HepG2 (cell line): ENCODE measurements around the gene USP32. TPM values are rescaled to one million over a fixed set of nuclear protein-coding genes. Genes with fewer than 3 reads are reported as not detected.
"Not testable (repeated sequence)": the region's sequence is repeated elsewhere in the genome, so short reads cannot be mapped to it uniquely, and the experiment has no call there.

ENCODE experiments used
- ATAC-seq: fragments of 200-7000 bp; cut with Tn5 transposase; 3 replicates; pipeline ENCODE4 v1.9.1; 2020; ENCODE audit warnings: mild to moderate bottlenecking, moderate library complexity
- BruUV-seq: library from RNA; stranded (reverse); fragments of 400-500 nt; replicated peaks from 2 replicates; lab custom pipeline; 2021; lab: Mats Ljungman, UMichigan
- CTCF ChIA-PET: fragments of 300-600 bp; formaldehyde crosslinking; extraction: SDS; loops from one replicate; lab custom pipeline; 2021; ENCODE audit warnings: low total read pairs, inconsistent platforms, low intra/inter-chr PET ratio; lab: Yijun Ruan, JAX
- POLR2A ChIA-PET: fragments of 350-600 bp; sonication (Branson Sonifier 250); formaldehyde crosslinking; loops from one replicate; lab custom pipeline; 2020; ENCODE audit warnings: antibody characterized with exemption, inconsistent platforms; lab: Yijun Ruan, JAX
- DNase-seq: peaks from one replicate; pipeline ENCODE4 v3.0.0-alpha.2; 2015; ENCODE audit warnings: low spot score
- FAIRE-seq: peaks from 3 replicates; lab custom pipeline; 2011; peaks lifted over from hg19 to GRCh38; lab: Jason Lieb, UNC
- H2AFZ ChIP-seq: one replicate; pipeline ENCODE4 v1.6.1; 2011; ENCODE audit warnings: low read length, inconsistent platforms
- H3K27ac ChIP-seq: fragments of 300-600 bp; 3 replicates; pipeline ENCODE4 v1.8.0; 2011; ENCODE audit warnings: mixed run types, mild to moderate bottlenecking, mixed read lengths, low read length, inconsistent platforms; ENCODE audit not compliant: insufficient read depth; ENCODE audit errors: extremely low read length
- H3K27me3 ChIP-seq, 2 experiments: fragments of 200-600 bp in 1 of 2; 2 replicates in 1 of 2; 3 replicates in 1 of 2; pipeline versions ENCODE4 v1.6.0 to v1.8.0; 2011; ENCODE audit warnings: low read length in 2 of 2, mild to moderate bottlenecking in 2 of 2, moderate library complexity in 2 of 2, inconsistent platforms in 1 of 2; ENCODE audit not compliant: insufficient read depth in 2 of 2, control insufficient read depth in 1 of 2
- H3K36me3 ChIP-seq, 2 experiments: fragments of 200-600 bp in 1 of 2; replicated peaks in 1 of 2; 2 replicates in 1 of 2; 3 replicates in 1 of 2; pipeline versions ENCODE4 v1.5.1 to v1.8.0; 2011; ENCODE audit warnings: low read length in 2 of 2, inconsistent platforms in 1 of 2; ENCODE audit not compliant: insufficient read depth in 2 of 2, control insufficient read depth in 1 of 2
- H3K4me1 ChIP-seq: 2 replicates; pipeline ENCODE4 v1.5.1; 2012; ENCODE audit warnings: low read length, inconsistent platforms; ENCODE audit not compliant: insufficient read depth
- H3K4me2 ChIP-seq: 2 replicates; pipeline ENCODE4 v1.6.0; 2011; ENCODE audit warnings: low read depth, low read length, inconsistent platforms
- H3K4me3 ChIP-seq, 3 experiments: fragments of 200-600 bp in 1 of 3; sonication (generic), shearing (Covaris generic) in 1 of 3; replicated peaks in 1 of 3; 2 replicates each; pipeline ENCODE4 v1.5.1; 2011 to 2016; ENCODE audit warnings: low read length in 3 of 3, inconsistent platforms in 2 of 3, low read depth in 2 of 3, mild to moderate bottlenecking in 2 of 3, control low read depth in 1 of 3, mixed read lengths in 1 of 3; ENCODE audit not compliant: insufficient read depth in 1 of 3
- H3K79me2 ChIP-seq: one replicate; pipeline ENCODE4 v1.6.1; 2011; ENCODE audit warnings: low read length, inconsistent platforms; ENCODE audit not compliant: insufficient read depth
- H3K9ac ChIP-seq: 2 replicates; pipeline ENCODE4 v1.6.0; 2011; ENCODE audit warnings: mild to moderate bottlenecking, low read depth, low read length, inconsistent platforms; ENCODE audit not compliant: insufficient read depth
- H3K9me3 ChIP-seq: 2 replicates; pipeline ENCODE4 v1.5.1; 2012; ENCODE audit warnings: mild to moderate bottlenecking, low read length
- H4K20me1 ChIP-seq: 2 replicates; pipeline ENCODE4 v1.6.0; 2011; ENCODE audit warnings: inconsistent platforms, mild to moderate bottlenecking, low read length, moderate library complexity; ENCODE audit not compliant: insufficient read depth
- AKAP8 ChIP-seq: sonication (generic); formaldehyde crosslinking; IDR thresholded peaks from 2 replicates; pipeline ENCODE4 v1.5.1; 2020; ENCODE audit warnings: mild to moderate bottlenecking, missing genetic modification reagents
- FOXA1 ChIP-seq, 2 experiments: fragments of 450-650 bp in 1 of 2; sonication (generic) in 1 of 2; formaldehyde crosslinking in 1 of 2; IDR thresholded peaks; 2 replicates each; pipeline versions ENCODE4 v1.4.0 to v1.6.1; 2016 to 2020; ENCODE audit warnings: missing genetic modification reagents in 1 of 2
- HDAC1 ChIP-seq: sonication (generic); formaldehyde crosslinking; IDR thresholded peaks from 2 replicates; pipeline ENCODE4 v1.5.1; 2020; ENCODE audit warnings: mild to moderate bottlenecking, missing genetic modification reagents
- KDM1A ChIP-seq: IDR thresholded peaks from 2 replicates; pipeline ENCODE4 v1.6.1; 2016; ENCODE audit warnings: missing compliant biosample characterization
- MTF2 ChIP-seq: sonication (generic); formaldehyde crosslinking; IDR thresholded peaks from 2 replicates; pipeline ENCODE4 v1.5.0; 2020; ENCODE audit warnings: missing genetic modification reagents, borderline replicate concordance
- NR1H2 ChIP-seq: sonication (generic); formaldehyde crosslinking; IDR thresholded peaks from 2 replicates; pipeline ENCODE4 v1.8.1; 2022; ENCODE audit warnings: low read depth, missing genetic modification reagents, borderline replicate concordance
- RCOR2 ChIP-seq: IDR thresholded peaks from 2 replicates; pipeline ENCODE4 v1.6.1; 2016; ENCODE audit warnings: missing biosample characterization, missing genetic modification reagents
- RFX1 ChIP-seq: fragments of 450-650 bp; IDR thresholded peaks from 2 replicates; pipeline ENCODE4 v1.6.1; 2017
- SAP130 ChIP-seq: IDR thresholded peaks from 2 replicates; pipeline ENCODE4 v1.6.1; 2016; ENCODE audit warnings: low read depth
- STAG1 ChIP-seq: sonication (generic); formaldehyde crosslinking; IDR thresholded peaks from 2 replicates; pipeline ENCODE4 v1.4.0; 2020; ENCODE audit warnings: missing genetic modification reagents
- THAP11 ChIP-seq: IDR thresholded peaks from 2 replicates; pipeline ENCODE4 v1.6.1; 2016; ENCODE audit warnings: missing biosample characterization, missing genetic modification reagents
- ZMYM2 ChIP-seq: sonication (generic); formaldehyde crosslinking; IDR thresholded peaks from 2 replicates; pipeline ENCODE4 v1.8.0; 2022; ENCODE audit warnings: mild to moderate bottlenecking, missing genetic modification reagents
- ZNF121 ChIP-seq: sonication (generic); formaldehyde crosslinking; IDR thresholded peaks from 2 replicates; pipeline ENCODE4 v1.5.0; 2020; ENCODE audit warnings: mild to moderate bottlenecking, missing genetic modification reagents
- ZNF879 ChIP-seq: sonication (generic); formaldehyde crosslinking; IDR thresholded peaks from 2 replicates; pipeline ENCODE4 v1.8.1; 2023; ENCODE audit warnings: missing genetic modification reagents
- WGBS: methylation state at CpG from one replicate; pipeline ENCODE4 v1.1.6; 2017; ENCODE audit warnings: low lambda C conversion rate; 5-methylcytosine and 5-hydroxymethylcytosine counted together
- in situ Hi-C: cut with HindIII; loops from 2 replicates; pipeline ENCODE4 v1.10.0; 2017; ENCODE audit warnings: low pct_unique_long_range_greater_than_20kb; ENCODE audit not compliant: extremely low pct_ligation_motif_present
- intact Hi-C: fragments of 100-400 bp; cut with micrococcal nuclease; formaldehyde crosslinking; loops from one replicate; pipeline ENCODE4 v1.10.0; 2022; ENCODE audit not compliant: unreplicated experiment
- polyA plus RNA-seq, 8 experiments: library from polyadenylated mRNA; depleted of rRNA in 3 of 8; stranded (reverse) in 7 of 8; unstranded in 1 of 8; fragments of >200 nt; fragmentation: Illumina TruSeq in 4 of 8; extraction: Trizol in 4 of 8; gene quantifications; 2 replicates each; pipeline versions ENCODE4 v1.2.1 to v1.2.3, GENCODE V29; 2011 to 2016; ENCODE audit warnings: low read depth in 4 of 8, missing spikeins in 1 of 8, mixed read lengths in 1 of 8; ENCODE audit not compliant: insufficient read depth in 1 of 8
- total RNA-seq, 5 experiments: library from RNA; depleted of rRNA; stranded (reverse); fragments of >200 nt; fragmentation: Illumina TruSeq; extraction: Trizol; gene quantifications; 2 replicates each; pipeline ENCODE4 v1.2.3, GENCODE V29; 2016; ENCODE audit warnings: low read depth in 1 of 5
- TF ChIP-seq, protein P1 (sequence below): sonication (generic); formaldehyde crosslinking; IDR thresholded peaks from 2 replicates; pipeline ENCODE4 v1.5.0; 2020; ENCODE audit warnings: mild to moderate bottlenecking, missing genetic modification reagents, moderate library complexity
- TF ChIP-seq, protein P2 (sequence below): IDR thresholded peaks from 2 replicates; pipeline ENCODE4 v1.6.1; 2018; ENCODE audit warnings: missing genetic modification reagents

Gene USP32
- total and polyA plus RNA-seq, 2 of the 13 experiments (the other 11 are each of a cell fraction or from before 2014, with no cell fraction given): 24.9 to 39.9 TPM

DNA sequence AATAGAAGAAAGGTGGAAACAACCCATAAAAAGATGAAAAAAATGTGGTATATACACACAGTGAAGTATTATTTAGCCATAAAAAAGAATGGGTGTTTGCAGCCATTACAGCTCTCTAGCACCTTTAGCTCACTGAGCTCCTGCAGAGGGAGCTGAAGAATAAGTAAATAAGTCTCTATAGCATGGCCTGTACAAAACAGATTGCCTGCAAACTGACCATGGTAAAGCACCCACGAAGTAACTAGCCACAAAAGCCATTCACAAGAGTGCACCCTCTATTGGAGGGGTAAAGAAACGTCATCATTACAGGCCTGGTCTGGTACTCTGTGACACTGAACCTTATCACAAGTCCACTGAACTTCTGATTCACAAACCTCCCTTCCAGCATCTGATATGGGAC is 76.3 kb downstream of the USP32 start:
- no peaks in the 10 kb centered on the region for H3K9me3 ChIP-seq
- BruUV-seq: no TSS peak
- peaks cover 11% of the 10 kb centered on the region for H3K4me1 ChIP-seq
- in situ Hi-C loops: no loop called here
- POLR2A ChIA-PET: no interaction called here
- FAIRE-seq (no peak), ATAC-seq (peak; percentile 68), DNase-seq (peak; percentile 29)
- no peak overlapping the region for H2AFZ ChIP-seq
- H3K9ac ChIP-seq: no peak overlapping the region
- intact Hi-C loops: loop anchor here (10.0 kb wide), 1 partner anchor 119 kb away; no protein-coding TSS in a partner anchor
- H3K27ac ChIP-seq: no peak overlapping the region
- no peak for TF ChIP-seq SAP130
- no peak for TF ChIP-seq NR1H2 (CRISPR knock-in tag)
- TF ChIP-seq ZMYM2 (CRISPR knock-in tag): peak; percentile 51; the same call in 1 of the 2 replicates
- TF ChIP-seq KDM1A: 0 out of 2 replicates have a peak, but pooled peaks have one; percentile 55
- TF ChIP-seq RCOR2 (CRISPR knock-in tag): 0 out of 2 replicates have a peak, but pooled peaks have one; percentile 48
- no peak for TF ChIP-seq FOXA1 (IDR thresholded peaks at IDR 0.05)
- peak; percentile 27; the same call in 1 of the 2 replicates for TF ChIP-seq FOXA1 (CRISPR knock-in tag; IDR thresholded peaks at IDR 0.05)
- TF ChIP-seq HDAC1 (CRISPR knock-in tag): no peak
- TF ChIP-seq STAG1: peak; percentile 39; the same call in 1 of the 2 replicates
- TF ChIP-seq ZNF121: peak; percentile 54
- no peak for TF ChIP-seq AKAP8 (CRISPR knock-in tag)
- no peak for TF ChIP-seq MTF2
- TF ChIP-seq, protein P1, sequence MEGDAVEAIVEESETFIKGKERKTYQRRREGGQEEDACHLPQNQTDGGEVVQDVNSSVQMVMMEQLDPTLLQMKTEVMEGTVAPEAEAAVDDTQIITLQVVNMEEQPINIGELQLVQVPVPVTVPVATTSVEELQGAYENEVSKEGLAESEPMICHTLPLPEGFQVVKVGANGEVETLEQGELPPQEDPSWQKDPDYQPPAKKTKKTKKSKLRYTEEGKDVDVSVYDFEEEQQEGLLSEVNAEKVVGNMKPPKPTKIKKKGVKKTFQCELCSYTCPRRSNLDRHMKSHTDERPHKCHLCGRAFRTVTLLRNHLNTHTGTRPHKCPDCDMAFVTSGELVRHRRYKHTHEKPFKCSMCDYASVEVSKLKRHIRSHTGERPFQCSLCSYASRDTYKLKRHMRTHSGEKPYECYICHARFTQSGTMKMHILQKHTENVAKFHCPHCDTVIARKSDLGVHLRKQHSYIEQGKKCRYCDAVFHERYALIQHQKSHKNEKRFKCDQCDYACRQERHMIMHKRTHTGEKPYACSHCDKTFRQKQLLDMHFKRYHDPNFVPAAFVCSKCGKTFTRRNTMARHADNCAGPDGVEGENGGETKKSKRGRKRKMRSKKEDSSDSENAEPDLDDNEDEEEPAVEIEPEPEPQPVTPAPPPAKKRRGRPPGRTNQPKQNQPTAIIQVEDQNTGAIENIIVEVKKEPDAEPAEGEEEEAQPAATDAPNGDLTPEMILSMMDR (CRISPR knock-in tag): peak; percentile 56
- no peak for TF ChIP-seq RFX1
- no peak for TF ChIP-seq ZNF879 (CRISPR knock-in tag)
- TF ChIP-seq, protein P2, sequence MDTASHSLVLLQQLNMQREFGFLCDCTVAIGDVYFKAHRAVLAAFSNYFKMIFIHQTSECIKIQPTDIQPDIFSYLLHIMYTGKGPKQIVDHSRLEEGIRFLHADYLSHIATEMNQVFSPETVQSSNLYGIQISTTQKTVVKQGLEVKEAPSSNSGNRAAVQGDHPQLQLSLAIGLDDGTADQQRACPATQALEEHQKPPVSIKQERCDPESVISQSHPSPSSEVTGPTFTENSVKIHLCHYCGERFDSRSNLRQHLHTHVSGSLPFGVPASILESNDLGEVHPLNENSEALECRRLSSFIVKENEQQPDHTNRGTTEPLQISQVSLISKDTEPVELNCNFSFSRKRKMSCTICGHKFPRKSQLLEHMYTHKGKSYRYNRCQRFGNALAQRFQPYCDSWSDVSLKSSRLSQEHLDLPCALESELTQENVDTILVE (CRISPR knock-in tag): 0 out of 2 replicates have a peak, but pooled peaks have one; percentile 11
- no peak for TF ChIP-seq THAP11 (CRISPR knock-in tag)
- H3K4me3 ChIP-seq: no peak overlapping the region
- peaks cover 7% of the 10 kb centered on the region for H4K20me1 ChIP-seq
- H3K36me3 ChIP-seq: no peaks in the 10 kb centered on the region
- H3K4me2 ChIP-seq: no peak overlapping the region
- no peaks in the 10 kb centered on the region for H3K27me3 ChIP-seq
- CTCF ChIA-PET: interaction anchor here (1.5 kb wide), 1 partner anchor 120 kb away, joined by 3 read pairs; no protein-coding TSS in a partner anchor
- H3K79me2 ChIP-seq: peaks cover 11% of the 10 kb centered on the region
- WGBS: 90% methylated on average over 2 of the region's 2 CpGs

DNA sequence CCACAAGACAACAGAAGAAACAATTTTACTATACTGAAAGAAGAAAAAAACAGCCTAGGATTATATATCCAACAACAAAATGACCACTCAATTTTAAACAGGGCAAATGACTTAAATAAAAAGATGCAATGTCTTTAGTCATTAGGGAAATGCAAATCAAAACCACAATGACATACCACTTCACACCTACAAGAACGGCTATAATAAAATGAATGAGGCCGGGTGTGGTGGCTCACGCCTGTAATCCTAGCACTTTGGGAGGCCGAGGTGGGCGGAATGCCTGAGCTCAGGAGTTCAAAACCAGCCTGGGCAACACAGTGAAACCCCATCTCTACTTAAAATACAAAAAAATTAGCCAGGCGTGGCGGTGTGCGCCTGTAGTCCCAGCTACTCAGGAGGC is 77.0 kb downstream of the USP32 start:
- DNase-seq, H3K36me3 ChIP-seq, H3K9me3 ChIP-seq, FAIRE-seq, in situ Hi-C loops, H3K9ac ChIP-seq, H3K4me2 ChIP-seq, ATAC-seq, H3K4me3 ChIP-seq, BruUV-seq, H3K79me2 ChIP-seq, POLR2A ChIA-PET, H3K27ac ChIP-seq, H4K20me1 ChIP-seq, H3K27me3 ChIP-seq, H2AFZ ChIP-seq: not testable (repeated sequence)
- CTCF ChIA-PET: interaction anchor here (1.5 kb wide), 1 partner anchor 121 kb away, joined by 3 read pairs; no protein-coding TSS in a partner anchor
- peaks cover 11% of the 10 kb centered on the region for H3K4me1 ChIP-seq
- WGBS: 90% methylated on average over 8 of the region's 8 CpGs
- intact Hi-C loops: loop anchor here (10.0 kb wide), 1 partner anchor 120 kb away; no protein-coding TSS in a partner anchor
